Mammary epithelial cell (primary cell): ENCODE results near the gene MAST4.

Experiments
- EZH2 ChIP-seq: IDR thresholded peaks from 2 replicates; pipeline ENCODE4 v1.6.1; 2012; ENCODE audit warnings: low read length, inconsistent platforms, borderline replicate concordance
- TF ChIP-seq, protein P1 (sequence below), 2 donors: IDR thresholded peaks in 1 of 2; conservative IDR thresholded peaks in 1 of 2; 2 replicates each; pipeline ENCODE4 v1.5.1; 2011 to 2012; ENCODE audit warnings: inconsistent platforms in 2 of 2, low read length in 2 of 2, mild to moderate bottlenecking in 2 of 2, control low read depth in 1 of 2, low read depth in 1 of 2; ENCODE audit not compliant: insufficient read depth in 1 of 2; ENCODE audit errors: extremely low read depth in 1 of 2

DNA sequence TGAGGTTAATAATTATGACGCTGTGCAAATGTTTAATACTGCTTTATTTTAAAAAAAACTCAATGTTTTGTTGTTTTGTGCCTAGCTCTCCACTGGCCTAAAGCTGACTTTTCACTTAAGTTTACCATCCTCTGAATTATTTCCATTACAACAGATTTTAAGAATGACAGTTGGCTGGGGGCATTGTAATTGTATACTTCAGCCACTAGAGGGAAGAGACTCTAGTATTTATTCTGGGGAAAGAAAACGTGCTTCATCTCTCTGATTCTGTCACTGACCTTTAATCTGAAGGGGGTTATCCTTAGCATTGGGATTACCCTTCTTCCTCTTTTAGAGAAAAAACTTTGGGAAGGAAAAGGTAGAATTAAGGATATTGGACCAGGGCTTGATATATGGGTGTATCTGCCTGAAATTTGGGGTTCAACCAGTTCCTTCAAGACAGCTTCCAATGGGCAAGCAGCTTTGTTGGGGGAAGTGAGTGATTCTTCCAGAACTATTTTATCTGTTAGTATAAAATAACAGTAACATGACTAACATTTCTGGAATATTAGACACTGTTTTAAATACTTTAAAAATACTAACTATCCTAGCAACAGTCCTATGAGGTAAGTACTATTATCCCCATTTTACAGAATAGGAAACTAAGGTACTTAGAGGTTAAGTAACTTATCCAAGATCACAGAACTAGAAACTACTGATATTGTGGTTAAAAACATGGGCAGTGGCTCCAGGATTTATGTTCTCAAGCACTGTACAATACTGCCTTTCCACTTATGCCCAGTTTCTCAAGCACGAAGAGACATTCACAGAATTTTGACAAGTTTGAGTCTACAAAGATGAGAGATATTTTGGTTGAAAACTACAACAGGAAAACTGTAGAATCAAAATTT lies 392.0 kb downstream of the MAST4 start:
- TF ChIP-seq, protein P1, sequence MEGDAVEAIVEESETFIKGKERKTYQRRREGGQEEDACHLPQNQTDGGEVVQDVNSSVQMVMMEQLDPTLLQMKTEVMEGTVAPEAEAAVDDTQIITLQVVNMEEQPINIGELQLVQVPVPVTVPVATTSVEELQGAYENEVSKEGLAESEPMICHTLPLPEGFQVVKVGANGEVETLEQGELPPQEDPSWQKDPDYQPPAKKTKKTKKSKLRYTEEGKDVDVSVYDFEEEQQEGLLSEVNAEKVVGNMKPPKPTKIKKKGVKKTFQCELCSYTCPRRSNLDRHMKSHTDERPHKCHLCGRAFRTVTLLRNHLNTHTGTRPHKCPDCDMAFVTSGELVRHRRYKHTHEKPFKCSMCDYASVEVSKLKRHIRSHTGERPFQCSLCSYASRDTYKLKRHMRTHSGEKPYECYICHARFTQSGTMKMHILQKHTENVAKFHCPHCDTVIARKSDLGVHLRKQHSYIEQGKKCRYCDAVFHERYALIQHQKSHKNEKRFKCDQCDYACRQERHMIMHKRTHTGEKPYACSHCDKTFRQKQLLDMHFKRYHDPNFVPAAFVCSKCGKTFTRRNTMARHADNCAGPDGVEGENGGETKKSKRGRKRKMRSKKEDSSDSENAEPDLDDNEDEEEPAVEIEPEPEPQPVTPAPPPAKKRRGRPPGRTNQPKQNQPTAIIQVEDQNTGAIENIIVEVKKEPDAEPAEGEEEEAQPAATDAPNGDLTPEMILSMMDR (conservative IDR thresholded peaks at IDR 0.05 in 1 of 2, IDR thresholded peaks at IDR 0.05 in 1 of 2; ENCODE audit: extremely low read depth in 1 of 2, insufficient read depth in 1 of 2, low read depth in 1 of 2, low read length in 2 of 2) = peak; percentile 75 to 76
- no peak for TF ChIP-seq EZH2
